Vagina (tissue), 2 donors: ENCODE results near the gene CPNE1. TPM values are rescaled to one million over a fixed set of nuclear protein-coding genes. Genes with fewer than 3 reads are reported as not detected.

Source experiments
- DNase-seq, 2 donors: peaks; one replicate each; pipeline ENCODE4 v3.0.0-alpha.2; 2017; ENCODE audit errors: extremely low spot score in 2 of 2
- H3K27ac ChIP-seq: fragments of 200-600 bp; sonication (generic); one replicate; pipeline ENCODE4 v1.5.1; 2019
- H3K27me3 ChIP-seq: fragments of 200-600 bp; sonication (generic); one replicate; pipeline ENCODE4 v1.5.1; 2019
- H3K36me3 ChIP-seq, 2 donors: fragments of 200-600 bp; sonication (generic); one replicate each; pipeline ENCODE4 v1.5.1; 2017 to 2019
- H3K4me1 ChIP-seq: fragments of 200-600 bp; sonication (generic); one replicate; pipeline ENCODE4 v1.5.1; 2019
- H3K4me3 ChIP-seq, 2 donors: fragments of 200-600 bp; sonication (generic); 1 replicate in 1 of 2; 2 replicates in 1 of 2; pipeline ENCODE4 v1.5.1; 2016 to 2019
- H3K9me3 ChIP-seq: fragments of 200-600 bp; sonication (generic); one replicate; pipeline ENCODE4 v1.5.1; 2019
- CTCF ChIP-seq, 3 experiments: fragments of 450-650 bp in 2 of 3; fragments of 200-600 bp in 1 of 3; sonication (generic) in 1 of 3; IDR thresholded peaks; one replicate each; pipeline ENCODE4 v1.5.1; 2017 to 2019; ENCODE audit warnings: antibody characterized with exemption in 3 of 3, mild to moderate bottlenecking in 2 of 3, moderate library complexity in 2 of 3
- POLR2A ChIP-seq, 2 donors: fragments of 450-650 bp; IDR thresholded peaks; one replicate each; pipeline ENCODE4 v1.6.1; 2017; ENCODE audit warnings: antibody characterized with exemption in 2 of 2, mild to moderate bottlenecking in 2 of 2, moderate library complexity in 2 of 2
- POLR2AphosphoS5 ChIP-seq, 2 donors: sonication (generic); formaldehyde crosslinking; IDR thresholded peaks; one replicate each; pipeline ENCODE4 v1.9.0; 2017; ENCODE audit warnings: antibody characterized with exemption in 2 of 2, mild to moderate bottlenecking in 2 of 2, low read depth in 1 of 2; ENCODE audit not compliant: insufficient read depth in 1 of 2
- intact Hi-C: fragments of 100-400 bp; cut with DNase I; formaldehyde crosslinking; loops from one replicate; pipeline ENCODE4 v1.15.1; 2023
- total RNA-seq: library from RNA; depleted of rRNA; stranded (reverse); fragments of >200 nt; gene quantifications from one replicate; pipeline ENCODE4 v1.2.3, GENCODE V29; 2016

The CPNE1 gene
- total RNA-seq, 1 donor from 2014 or later, result 149 TPM

GRCh38 chr20:35600993-35601973, 63.4 kb downstream of the CPNE1 start:
- Histone ChIP-seq H3K9me3 (no peaks in the 10 kb centered on the region), H3K27me3 (no peaks in the 10 kb centered on the region), H3K4me1 (peaks cover 21% of the 10 kb centered on the region), H3K4me3 (peak overlapping the region; percentile 44 to 59), H3K27ac (peak overlapping the region; percentile 16), H3K36me3 (no peaks in the 10 kb centered on the region)
- no peak for DNase-seq
- intact Hi-C loops, result loop anchor here (1.0 kb wide), 1 partner anchor 61 kb away; no protein-coding TSS in a partner anchor
- TF ChIP-seq CTCF (IDR thresholded peaks at IDR 0.05), result peak; percentile 22 to 55 (median 32)
- no peak for TF ChIP-seq POLR2A (IDR thresholded peaks at IDR 0.05)
- TF ChIP-seq POLR2AphosphoS5 (IDR thresholded peaks at IDR 0.05; ENCODE audit: insufficient read depth in 1 of 2, low read depth in 1 of 2), result peak in 1 of 2 donors; percentile 51

GRCh38 chr20:35600176-35600992, 64.3 kb downstream of the CPNE1 start:
- Histone ChIP-seq H3K9me3 (no peaks in the 10 kb centered on the region), H3K4me1 (peaks cover 21% of the 10 kb centered on the region), H3K4me3 (peak overlapping the region; percentile 44 to 59), H3K36me3 (no peaks in the 10 kb centered on the region), H3K27ac (no peak overlapping the region), H3K27me3 (no peaks in the 10 kb centered on the region)
- no peak for DNase-seq
- TF ChIP-seq CTCF (IDR thresholded peaks at IDR 0.05) (no peak), POLR2AphosphoS5 (IDR thresholded peaks at IDR 0.05; ENCODE audit: insufficient read depth in 1 of 2, low read depth in 1 of 2) (no peak), POLR2A (IDR thresholded peaks at IDR 0.05) (no peak)
- intact Hi-C loops, result no loop called here

GRCh38 chr20:35599776-35600120, 65.0 kb downstream of the CPNE1 start:
- Histone ChIP-seq H3K9me3 (no peaks in the 10 kb centered on the region), H3K27ac (no peak overlapping the region), H3K27me3 (no peaks in the 10 kb centered on the region), H3K4me3 (no peak overlapping the region), H3K36me3 (no peaks in the 10 kb centered on the region), H3K4me1 (peaks cover 21% of the 10 kb centered on the region)
- no peak for TF ChIP-seq CTCF (IDR thresholded peaks at IDR 0.05)
- TF ChIP-seq POLR2A (IDR thresholded peaks at IDR 0.05), result no peak
- no peak for TF ChIP-seq POLR2AphosphoS5 (IDR thresholded peaks at IDR 0.05; ENCODE audit: insufficient read depth in 1 of 2, low read depth in 1 of 2)
- intact Hi-C loops, result no loop called here
- no peak for DNase-seq

GRCh38 chr20:35598899-35599775, 65.6 kb downstream of the CPNE1 start:
- Histone ChIP-seq H3K4me1 (peaks cover 21% of the 10 kb centered on the region), H3K27ac (no peak overlapping the region), H3K36me3 (no peaks in the 10 kb centered on the region), H3K9me3 (no peaks in the 10 kb centered on the region), H3K4me3 (no peak overlapping the region), H3K27me3 (no peaks in the 10 kb centered on the region)
- TF ChIP-seq POLR2AphosphoS5 (IDR thresholded peaks at IDR 0.05; ENCODE audit: insufficient read depth in 1 of 2, low read depth in 1 of 2) (no peak), CTCF (IDR thresholded peaks at IDR 0.05) (no peak), POLR2A (IDR thresholded peaks at IDR 0.05) (no peak)
- no peak for DNase-seq
- intact Hi-C loops, result no loop called here
